ENCODE data around the gene MAMDC2. TPM values are rescaled to one million over a fixed set of nuclear protein-coding genes. Genes with fewer than 3 reads are reported as not detected.

The MAMDC2 gene
- total RNA-seq, 2 donors from 2014 or later = 25.4 to 29.0 TPM

GRCh38 chr9:70121818-70122436 is 78.3 kb downstream of the MAMDC2 start:
- no peak overlapping the region for H3K27ac ChIP-seq

GRCh38 chr9:70123695-70124094 is 80.0 kb downstream of the MAMDC2 start:
- H3K27ac ChIP-seq = no peak overlapping the region
- ATAC-seq (ENCODE audit: insufficient number of reproducible peaks, low FRiP score, low read depth) (no peak), DNase-seq (ENCODE audit: low spot score) (no peak)
- no peak for TF ChIP-seq CTCF (IDR thresholded peaks at IDR 0.05)
- no peak overlapping the region for H3K4me3 ChIP-seq
- H3K36me3 ChIP-seq = no peaks in the 10 kb centered on the region
- H3K4me1 ChIP-seq (ENCODE audit: control insufficient read depth in 1 of 2, low read depth in 2 of 2) = peaks cover 15 to 22% of the 10 kb centered on the region in 2 donors
- no peaks in the 10 kb centered on the region for H3K9me3 ChIP-seq
- H3K27me3 ChIP-seq (replicated peaks; ENCODE audit: insufficient read depth) = no peaks in the 10 kb centered on the region

More at GRCh38 chr9:70121818-70122436, 78.3 kb downstream of the MAMDC2 start:
- no peak for TF ChIP-seq CTCF (IDR thresholded peaks at IDR 0.05)
- Histone ChIP-seq H3K9me3 (no peaks in the 10 kb centered on the region), H3K27me3 (replicated peaks; ENCODE audit: insufficient read depth) (no peaks in the 10 kb centered on the region), H3K4me3 (no peak overlapping the region), H3K4me1 (ENCODE audit: control insufficient read depth in 1 of 2, low read depth in 2 of 2) (peaks cover 10% of the 10 kb centered on the region in 2 donors), H3K36me3 (no peaks in the 10 kb centered on the region)
- DNase-seq (ENCODE audit: low spot score) (no peak), ATAC-seq (ENCODE audit: insufficient number of reproducible peaks, low FRiP score, low read depth) (peak; percentile 37)

GRCh38 chr9:70125621-70126263 is 82.1 kb downstream of the MAMDC2 start:
- Histone ChIP-seq H3K4me1 (ENCODE audit: control insufficient read depth in 1 of 2, low read depth in 2 of 2) (peaks cover 15 to 19% of the 10 kb centered on the region in 2 donors), H3K27me3 (replicated peaks; ENCODE audit: insufficient read depth) (no peaks in the 10 kb centered on the region), H3K27ac (no peak overlapping the region)

GRCh38 chr9:70127036-70127435 is 83.4 kb downstream of the MAMDC2 start:
- peak overlapping the region in 1 of 2 donors; percentile 42 for H3K27ac ChIP-seq
- H3K9me3 ChIP-seq = no peaks in the 10 kb centered on the region
- no peak for TF ChIP-seq CTCF (IDR thresholded peaks at IDR 0.05)
- no peaks in the 10 kb centered on the region for H3K27me3 ChIP-seq (replicated peaks; ENCODE audit: insufficient read depth)
- H3K36me3 ChIP-seq = no peaks in the 10 kb centered on the region
- ATAC-seq (ENCODE audit: insufficient number of reproducible peaks, low FRiP score, low read depth) = no peak
- no peak overlapping the region for H3K4me3 ChIP-seq
- no peak for DNase-seq (ENCODE audit: low spot score)
- peaks cover 7 to 11% of the 10 kb centered on the region in 2 donors for H3K4me1 ChIP-seq (ENCODE audit: control insufficient read depth in 1 of 2, low read depth in 2 of 2)

More at GRCh38 chr9:70125621-70126263, 82.1 kb downstream of the MAMDC2 start:
- H3K9me3 ChIP-seq = no peaks in the 10 kb centered on the region
- no peaks in the 10 kb centered on the region for H3K36me3 ChIP-seq
- ATAC-seq (ENCODE audit: insufficient number of reproducible peaks, low FRiP score, low read depth) (no peak), DNase-seq (ENCODE audit: low spot score) (no peak)
- no peak for TF ChIP-seq CTCF (IDR thresholded peaks at IDR 0.05)
- no peak overlapping the region for H3K4me3 ChIP-seq

GRCh38 chr9:70127540-70128416 is 84.1 kb downstream of the MAMDC2 start:
- Histone ChIP-seq H3K36me3 (no peaks in the 10 kb centered on the region), H3K9me3 (no peaks in the 10 kb centered on the region), H3K27me3 (replicated peaks; ENCODE audit: insufficient read depth) (no peaks in the 10 kb centered on the region), H3K4me1 (ENCODE audit: control insufficient read depth in 1 of 2, low read depth in 2 of 2) (peaks cover 7 to 11% of the 10 kb centered on the region in 2 donors), H3K4me3 (no peak overlapping the region), H3K27ac (peak overlapping the region in 1 of 2 donors; percentile 42)
- ATAC-seq (ENCODE audit: insufficient number of reproducible peaks, low FRiP score, low read depth) (peak; percentile 13), DNase-seq (ENCODE audit: low spot score) (no peak)
- no peak for TF ChIP-seq CTCF (IDR thresholded peaks at IDR 0.05)

Measured in thoracic aorta (tissue), 2 donors.